Heart left ventricle (tissue), 16 donors: ENCODE measurements around the gene CBFA2T2. TPM values are rescaled to one million over a fixed set of nuclear protein-coding genes. Genes with fewer than 3 reads are reported as not detected.

ENCODE experiments used
- ATAC-seq, 4 donors: fragments of 200-7000 bp; cut with Tn5 transposase; one replicate each; pipeline ENCODE4 v1.9.1; 2020 to 2022; ENCODE audit warnings: moderate library complexity in 4 of 4, mild to moderate bottlenecking in 3 of 4, moderate number of reproducible peaks in 1 of 4
- DNase-seq, 5 donors: peaks; one replicate each; pipeline ENCODE4 v3.0.0-alpha.2; 2020
- H3K27ac ChIP-seq, 12 donors: fragments of 200-600 bp; sonication (generic) in 4 of 12; one replicate each; pipeline versions ENCODE4 v1.5.0 to v1.8.0; 2016 to 2022; ENCODE audit warnings: mild to moderate bottlenecking in 2 of 12
- H3K27me3 ChIP-seq, 9 donors: fragments of 200-600 bp; sonication (generic) in 2 of 9; one replicate each; pipeline versions ENCODE4 v1.5.1 to v1.8.0; 2016 to 2022; ENCODE audit warnings: mild to moderate bottlenecking in 3 of 9
- H3K36me3 ChIP-seq, 9 donors: fragments of 200-600 bp; sonication (generic) in 2 of 9; one replicate each; pipeline versions ENCODE4 v1.5.0 to v1.8.0; 2018 to 2022; ENCODE audit warnings: mild to moderate bottlenecking in 2 of 9
- H3K4me1 ChIP-seq, 12 donors: fragments of 200-600 bp; sonication (generic) in 4 of 12; one replicate each; pipeline versions ENCODE4 v1.5.0 to v1.8.0; 2016 to 2022; ENCODE audit warnings: mild to moderate bottlenecking in 3 of 12
- H3K4me3 ChIP-seq, 12 donors: fragments of 200-600 bp; sonication (generic) in 4 of 12; one replicate each; pipeline versions ENCODE4 v1.5.0 to v1.8.0; 2017 to 2022; ENCODE audit warnings: mild to moderate bottlenecking in 9 of 12, moderate library complexity in 4 of 12
- H3K9me3 ChIP-seq, 12 donors: fragments of 200-600 bp; sonication (generic) in 4 of 12; one replicate each; pipeline versions ENCODE4 v1.5.0 to v1.8.0; 2016 to 2022; ENCODE audit warnings: mild to moderate bottlenecking in 1 of 12
- POLR2A ChIP-seq, 2 donors: fragments of 450-650 bp; IDR thresholded peaks; one replicate each; pipeline ENCODE4 v1.6.1; 2017; ENCODE audit warnings: antibody characterized with exemption in 2 of 2, mild to moderate bottlenecking in 2 of 2, moderate library complexity in 2 of 2
- WGBS, 4 donors: extraction: QIAGEN DNeasy Blood & Tissue Kit in 2 of 4; methylation state at CpG; one replicate each; pipeline versions ENCODE4 v1.1.5 to v1.1.7; 2013 to 2018; 5-methylcytosine and 5-hydroxymethylcytosine counted together
- intact Hi-C, 10 donors: fragments of 100-400 bp; cut with DNase I; formaldehyde crosslinking; loops; one replicate each; pipeline versions ENCODE4 v1.11.1 to v1.14.2; 2022
- polyA plus RNA-seq, 2 donors: library from polyadenylated mRNA; stranded (reverse); fragments of 200-250 nt; gene quantifications; one replicate each; pipeline ENCODE4 v1.2.3, GENCODE V29; 2013
- total RNA-seq, 9 donors: library from RNA; depleted of rRNA in 2 of 9; stranded (reverse); fragments of >200 nt in 2 of 9; fragmentation: NEBNext Ultra II Directional in 3 of 9; extraction: Animal tissue kit (Norgen Biotek cat#: 25700) in 3 of 9; gene quantifications; one replicate each; pipeline versions ENCODE4 v1.1.0 to v1.2.4, GENCODE V29; 2016 to 2023
- TF ChIP-seq, protein P1 (sequence below), 12 donors: fragments of 200-600 bp; sonication (generic) in 4 of 12; IDR thresholded peaks; one replicate each; pipeline versions ENCODE4 v1.5.0 to v1.8.0; 2018 to 2022; ENCODE audit warnings: antibody characterized with exemption in 12 of 12, mild to moderate bottlenecking in 5 of 12
- donor health status: ischemic (EF 13 %, LVEDD 7.1; RV severe dilation, severe dysfunction).
- donor health status: healthy with polysubstance abuse.
- donor health status: DM: no; HTN: yes; CAD: no.
- donor health status: DM: no; HTN: no; CAD: no.
- donor health status: ischemic (EF 25% LVEDD 6.9; RV normal size, moderate dysfunction).
- donor health status: ischemic (EF 25% LVEDD 5.7; RV mildly dilated, moderate dysfunction).
- donor health status: healthy.
- donor health status: DM: yes; HTN: yes; CAD: no.
- donor health status: ischemic (EF 35%, LVEDD 5.7; RV mildly dilated, moderate dysfunction).
- donor health status: nonischemic (EF 11% LVEDD 7.7; RV severe dilation, severe dysfunction).
- donor health status: DM: yes; HTN: yes; CAD: no.
- donor health status: PGD.
- donor health status: ischemic (EF 29% LVEDD 5.4; RV normal size, mild dysfunction).
- donor health status: nonischemic (EF 23%, LVEDD 6.1; RV moderate dilation, normal function).

The CBFA2T2 gene
- total and polyA plus RNA-seq, 11 donors, result 4.6 to 15.0 (median 9.9) TPM

- DNase-seq, result peak in 2 of 5 donors; percentile 27 to 32
- peak overlapping the region in 6 of 12 donors; percentile 85 to 93 (median 88) for H3K27ac ChIP-seq
- intact Hi-C loops, result loop anchor here in 2 of 10 donors (5.0 kb wide), 1 partner anchor 60 kb away; the partner anchor contains the start of gene ZNF341 (in 2 of the 2)
- no peaks in the 10 kb centered on the region for H3K27me3 ChIP-seq
- TF ChIP-seq POLR2A (IDR thresholded peaks at IDR 0.05), result no peak
- TF ChIP-seq, protein P1, sequence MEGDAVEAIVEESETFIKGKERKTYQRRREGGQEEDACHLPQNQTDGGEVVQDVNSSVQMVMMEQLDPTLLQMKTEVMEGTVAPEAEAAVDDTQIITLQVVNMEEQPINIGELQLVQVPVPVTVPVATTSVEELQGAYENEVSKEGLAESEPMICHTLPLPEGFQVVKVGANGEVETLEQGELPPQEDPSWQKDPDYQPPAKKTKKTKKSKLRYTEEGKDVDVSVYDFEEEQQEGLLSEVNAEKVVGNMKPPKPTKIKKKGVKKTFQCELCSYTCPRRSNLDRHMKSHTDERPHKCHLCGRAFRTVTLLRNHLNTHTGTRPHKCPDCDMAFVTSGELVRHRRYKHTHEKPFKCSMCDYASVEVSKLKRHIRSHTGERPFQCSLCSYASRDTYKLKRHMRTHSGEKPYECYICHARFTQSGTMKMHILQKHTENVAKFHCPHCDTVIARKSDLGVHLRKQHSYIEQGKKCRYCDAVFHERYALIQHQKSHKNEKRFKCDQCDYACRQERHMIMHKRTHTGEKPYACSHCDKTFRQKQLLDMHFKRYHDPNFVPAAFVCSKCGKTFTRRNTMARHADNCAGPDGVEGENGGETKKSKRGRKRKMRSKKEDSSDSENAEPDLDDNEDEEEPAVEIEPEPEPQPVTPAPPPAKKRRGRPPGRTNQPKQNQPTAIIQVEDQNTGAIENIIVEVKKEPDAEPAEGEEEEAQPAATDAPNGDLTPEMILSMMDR (IDR thresholded peaks at IDR 0.05), result no peak
- no peak for ATAC-seq
- H3K36me3 ChIP-seq, result peaks cover 0 to 34% (median 8%) of the 10 kb centered on the region in 9 donors
- peaks cover 0 to 52% (median 38%) of the 10 kb centered on the region in 12 donors for H3K4me1 ChIP-seq
- WGBS, 4 donors, result 57 to 66% (median 63%) methylated on average over 17 of the region's 17 CpGs
- peak overlapping the region in 11 of 12 donors; percentile 50 to 95 (median 76) for H3K4me3 ChIP-seq
- H3K9me3 ChIP-seq, result no peaks in the 10 kb centered on the region
Observed at GRCh38 chr20:33672426-33673113, 182.7 kb downstream of the CBFA2T2 start.

GRCh38 chr20:33673114-33673409 is 183.2 kb downstream of the CBFA2T2 start:
- ATAC-seq, result no peak
- peak overlapping the region; percentile 50 to 95 (median 72) for H3K4me3 ChIP-seq
- 28 to 67% (median 58%) methylated on average over 2 to 4 of the region's 4 CpGs for WGBS, 4 donors
- DNase-seq, result no peak
- H3K27ac ChIP-seq, result peak overlapping the region in 8 of 12 donors; percentile 85 to 95 (median 88)
- H3K4me1 ChIP-seq, result peaks cover 0 to 49% (median 34%) of the 10 kb centered on the region in 12 donors
- H3K9me3 ChIP-seq, result no peaks in the 10 kb centered on the region
- TF ChIP-seq, protein P1 (IDR thresholded peaks at IDR 0.05), result no peak
- no peak for TF ChIP-seq POLR2A (IDR thresholded peaks at IDR 0.05)
- no peaks in the 10 kb centered on the region for H3K27me3 ChIP-seq
- intact Hi-C loops, result loop anchor here in 2 of 10 donors (5.0 kb wide), 1 partner anchor 59 kb away; the partner anchor contains the start of gene ZNF341 (in 2 of the 2)
- H3K36me3 ChIP-seq, result peaks cover 0 to 34% (median 8%) of the 10 kb centered on the region in 9 donors

GRCh38 chr20:33673410-33674293 is 183.8 kb downstream of the CBFA2T2 start:
- WGBS, 4 donors, result 17 to 28% (median 19%) methylated on average over 20 to 29 of the region's 29 CpGs
- intact Hi-C loops, result loop anchor here in 2 of 10 donors (5.0 kb wide), 1 partner anchor 59 kb away; the partner anchor contains the start of gene ZNF341 (in 2 of the 2)
- DNase-seq, result no peak

More at GRCh38 chr20:33673410-33674293, 183.8 kb downstream of the CBFA2T2 start:
- Histone ChIP-seq H3K27me3 (no peaks in the 10 kb centered on the region), H3K4me1 (peaks cover 0 to 43% (median 29%) of the 10 kb centered on the region in 12 donors), H3K36me3 (peaks cover 0 to 34% (median 7%) of the 10 kb centered on the region in 9 donors), H3K4me3 (peak overlapping the region; percentile 50 to 95 (median 72)), H3K9me3 (no peaks in the 10 kb centered on the region), H3K27ac (peak overlapping the region; percentile 55 to 95 (median 88))
- TF ChIP-seq, protein P1 (IDR thresholded peaks at IDR 0.05), result no peak
- no peak for TF ChIP-seq POLR2A (IDR thresholded peaks at IDR 0.05)
- ATAC-seq, result peak in 3 of 4 donors; percentile 3 to 18 (median 10)
